HG03097 (cell line): ENCODE data around the gene SAMD4B.
"Not testable (repeated sequence)": the region's sequence is repeated elsewhere in the genome, so short reads cannot be mapped to it uniquely, and the experiment has no call there.

Experiments used
- ATAC-seq: cut with Tn5 transposase; IDR thresholded peaks from one replicate; pipeline ENCODE4 v1.9.1; 2021; ENCODE audit not compliant: unreplicated experiment, low FRiP score

The SAMD4B gene

DNA sequence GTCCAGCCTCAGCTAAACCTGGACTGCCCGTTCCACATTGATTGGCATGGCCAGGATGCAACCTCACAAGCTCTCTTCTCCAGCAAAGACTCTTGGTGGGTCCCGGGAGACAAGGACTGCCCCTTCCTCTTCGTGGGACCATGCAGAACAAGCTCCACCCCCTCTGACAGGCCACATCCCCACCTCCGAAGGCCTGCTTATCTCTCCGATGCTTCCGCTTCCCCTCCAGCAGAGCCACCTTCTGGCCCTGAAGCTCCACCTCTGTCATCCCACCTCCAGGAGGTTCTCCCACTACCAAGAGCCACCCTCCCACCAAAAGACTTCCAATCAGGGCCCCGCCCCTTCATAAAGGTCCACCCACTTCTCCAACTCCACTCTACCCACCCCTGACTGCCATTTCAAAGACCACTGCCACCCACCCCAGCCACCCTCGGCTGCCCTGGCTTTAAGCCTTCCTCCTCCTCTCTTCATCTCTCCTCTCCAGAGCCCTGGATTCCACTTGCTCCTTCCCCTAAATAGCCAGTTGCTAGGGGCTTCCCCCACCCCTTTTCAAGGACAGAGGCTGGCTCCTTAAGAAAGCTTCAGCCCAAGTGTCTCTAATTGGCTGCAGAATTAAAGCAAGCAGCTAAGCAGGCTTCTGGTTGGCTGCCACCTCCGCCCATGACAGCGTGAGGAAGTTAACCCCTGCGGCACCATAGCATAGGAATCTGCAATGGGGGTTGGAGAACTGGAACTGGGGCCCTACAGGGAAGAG, 31.5 kb upstream of the SAMD4B start:
- no peak for ATAC-seq

DNA sequence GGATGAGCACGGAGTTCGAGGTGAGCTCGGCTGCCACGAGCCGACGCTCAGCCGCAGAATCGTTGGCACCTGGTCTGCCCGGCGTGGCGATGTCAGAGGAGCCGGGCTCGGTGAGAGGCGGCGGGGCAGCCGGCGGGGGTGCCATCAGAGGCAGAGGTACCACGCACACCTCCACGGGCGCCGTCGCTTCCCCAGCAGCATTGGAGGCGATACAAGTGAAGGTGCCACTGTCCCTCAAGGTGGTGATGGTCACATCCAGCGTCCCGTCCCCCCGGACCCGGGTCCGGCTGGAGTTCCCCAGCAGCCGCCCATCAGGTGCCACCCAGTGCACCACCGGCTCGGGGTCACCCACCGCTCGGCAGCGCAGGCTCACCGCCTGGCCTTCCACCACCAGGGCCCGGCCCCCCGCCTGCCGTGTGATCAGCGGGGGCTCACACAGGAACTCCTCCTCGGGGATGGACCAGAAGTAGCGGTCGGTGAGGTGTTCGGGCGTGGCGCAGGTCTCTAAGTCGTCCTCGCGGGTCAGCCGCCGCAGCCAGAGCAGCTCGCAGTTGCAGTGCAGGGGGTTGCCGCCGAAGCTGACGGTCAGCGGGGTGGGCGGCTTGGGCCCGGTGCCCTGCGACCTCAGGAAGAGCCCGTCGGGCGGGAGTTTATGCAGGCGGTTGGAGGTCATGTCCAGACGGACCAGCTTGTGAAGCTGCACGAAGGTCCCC, 28.0 kb upstream of the SAMD4B start:
- no peak for ATAC-seq

DNA sequence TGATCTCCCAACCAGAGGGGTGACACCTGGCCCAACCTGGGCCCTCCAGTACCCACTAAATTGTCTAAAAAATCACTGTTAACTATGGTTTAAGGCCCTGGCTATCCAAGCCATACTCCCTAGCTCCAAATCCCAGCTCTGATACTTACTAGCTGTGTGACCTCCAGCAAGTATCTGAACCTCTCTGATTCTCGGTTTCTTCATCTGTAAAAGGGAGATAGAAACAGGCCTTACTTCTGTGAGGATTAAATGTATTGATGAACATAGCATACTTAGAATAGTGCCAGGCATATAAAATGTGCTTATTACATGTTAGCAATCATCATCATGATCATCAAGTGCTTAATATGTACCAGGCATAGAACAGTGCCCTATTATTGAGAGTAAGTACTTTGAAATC, 26.3 kb upstream of the SAMD4B start:
- no peak for ATAC-seq

DNA sequence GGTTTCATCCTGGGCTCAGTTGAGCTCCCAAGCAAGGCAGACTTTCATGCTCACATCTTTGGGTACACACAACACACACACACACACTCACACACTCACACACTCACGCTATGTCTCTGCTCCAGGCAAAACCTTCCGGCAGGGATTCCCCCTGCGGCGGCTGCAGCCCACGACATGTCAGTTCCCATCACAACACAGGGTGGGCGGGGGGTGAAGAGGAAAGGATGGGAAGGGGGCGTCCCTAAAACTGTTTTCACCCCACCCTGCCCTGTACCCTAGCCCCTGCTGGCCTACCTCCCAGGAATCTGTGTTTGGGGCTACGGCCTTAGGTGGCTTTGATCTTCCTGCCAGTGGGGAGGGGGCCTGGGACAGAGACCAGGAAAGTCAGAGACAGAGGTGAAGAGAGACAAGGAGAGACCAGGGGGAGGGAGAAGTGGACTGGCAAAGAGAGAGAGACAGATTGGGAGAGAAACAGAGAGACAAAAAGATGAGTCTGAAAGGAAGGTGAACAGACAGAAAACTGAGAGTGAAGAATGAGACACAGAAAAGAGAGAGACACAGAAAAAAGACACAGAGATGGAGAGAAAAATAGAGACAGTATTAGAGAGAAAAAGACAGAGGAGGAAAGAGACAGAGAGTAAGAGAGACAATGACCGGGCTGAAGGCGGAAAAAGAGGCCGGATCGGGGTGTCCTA, 25.4 kb upstream of the SAMD4B start:
- no peak for ATAC-seq

DNA sequence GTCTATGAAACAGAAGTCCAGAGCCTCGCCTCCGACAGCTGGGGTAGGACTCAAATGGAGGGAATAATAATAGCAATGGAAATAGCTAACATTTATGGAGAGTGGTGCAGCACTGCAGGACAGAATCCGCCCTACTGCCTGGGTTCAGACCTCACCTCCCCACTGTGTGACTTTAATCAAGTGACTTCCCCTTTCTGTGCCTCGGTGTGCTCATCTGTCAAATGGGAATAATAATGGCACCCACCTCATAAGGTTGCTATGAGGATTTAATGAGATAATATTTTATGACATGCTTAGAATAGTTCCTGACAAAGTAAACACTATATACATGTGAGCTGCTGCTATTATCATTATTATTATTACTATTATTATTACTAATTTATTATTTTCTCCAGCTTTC, 24.7 kb upstream of the SAMD4B start:
- ATAC-seq, result no peak

DNA sequence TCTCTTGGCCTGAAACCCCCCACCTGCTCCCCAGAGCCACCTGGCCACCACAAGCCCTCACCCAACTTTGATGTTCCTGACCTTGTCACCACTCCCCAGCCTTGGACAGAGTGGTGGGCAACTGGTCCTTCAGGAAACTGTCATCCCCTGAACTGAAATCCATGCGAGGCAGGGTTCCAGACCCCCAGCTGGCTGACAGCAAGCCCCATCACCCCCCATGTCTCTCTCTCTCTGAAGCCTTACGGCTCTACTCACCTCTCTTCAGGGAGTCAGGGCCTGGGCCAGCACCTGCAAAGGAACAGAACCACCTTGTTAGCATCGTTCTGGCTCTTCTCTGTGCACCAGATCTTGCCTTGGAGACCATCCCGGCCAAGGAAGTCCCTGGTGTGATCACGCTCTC, 24.1 kb upstream of the SAMD4B start:
- ATAC-seq, result no peak

DNA sequence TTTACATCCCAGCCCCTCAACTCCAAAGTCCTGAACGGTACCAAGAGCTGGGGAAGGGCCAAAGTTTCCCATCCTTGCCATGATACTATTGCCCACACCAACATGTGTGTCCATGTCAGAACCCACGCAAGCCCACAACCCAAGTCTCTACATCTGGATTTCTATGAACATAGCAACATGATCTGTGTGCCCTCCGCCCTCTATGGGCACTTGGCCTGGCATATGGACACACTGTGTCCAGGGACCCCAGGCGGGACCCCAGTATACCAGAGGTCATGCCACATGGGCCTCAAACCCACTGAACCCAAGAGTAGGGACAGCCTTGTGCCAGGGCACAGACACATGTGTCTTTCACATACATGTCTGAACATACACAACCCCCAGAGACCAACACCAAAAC, 23.5 kb upstream of the SAMD4B start:
- no peak for ATAC-seq

DNA sequence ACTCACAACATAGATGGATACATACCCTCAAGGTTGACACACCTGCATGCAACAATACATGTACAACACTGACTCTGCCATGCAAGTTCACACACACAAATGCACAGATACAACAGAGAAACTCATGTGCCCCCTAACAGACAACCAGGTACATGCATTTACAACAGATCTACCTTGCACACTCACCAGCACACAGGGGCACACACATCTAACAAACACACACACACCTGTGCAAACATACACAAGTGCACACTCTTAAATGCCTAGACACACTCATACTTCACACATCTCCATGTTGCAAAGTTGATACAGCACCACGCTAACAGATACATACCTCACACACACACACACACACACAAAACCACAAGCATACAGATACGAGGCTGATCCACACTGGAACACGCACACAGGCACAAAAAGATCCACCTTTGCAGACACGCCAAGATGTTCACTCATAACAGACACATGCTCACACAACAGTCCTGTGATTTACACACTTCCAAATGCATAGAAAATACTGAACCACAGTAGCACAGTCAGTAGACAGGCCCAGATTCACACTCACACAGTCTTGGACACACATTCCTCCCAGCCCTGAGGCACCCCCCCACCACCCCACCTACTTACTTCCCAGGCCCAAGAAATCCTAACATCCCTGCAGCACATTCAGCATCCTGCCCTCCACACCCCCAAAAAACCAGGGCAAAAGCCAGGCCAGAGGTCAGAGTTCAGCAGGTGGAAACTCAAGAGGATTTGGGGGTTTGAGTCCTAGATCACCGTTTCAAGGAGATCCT, 22.9 kb upstream of the SAMD4B start:
- ATAC-seq, result no peak

DNA sequence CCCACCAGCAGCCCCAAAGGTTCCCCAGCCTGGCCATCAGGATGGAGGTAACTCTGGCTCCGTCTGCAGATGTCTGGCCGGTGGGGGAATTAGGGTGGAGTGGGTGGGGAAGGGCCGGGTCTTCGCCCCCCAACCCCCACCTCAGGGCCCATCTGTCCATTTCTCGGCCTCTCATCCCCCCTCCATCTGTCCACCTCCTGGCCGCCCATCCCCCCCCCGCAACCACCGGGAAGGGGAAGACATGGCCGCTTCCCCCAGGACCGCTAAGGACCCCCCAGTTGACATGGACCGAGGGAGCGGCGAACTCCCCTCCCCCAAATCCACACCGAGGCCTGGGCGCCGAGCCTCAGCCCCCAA, 22.4 kb upstream of the SAMD4B start:
- ATAC-seq, result no peak

DNA sequence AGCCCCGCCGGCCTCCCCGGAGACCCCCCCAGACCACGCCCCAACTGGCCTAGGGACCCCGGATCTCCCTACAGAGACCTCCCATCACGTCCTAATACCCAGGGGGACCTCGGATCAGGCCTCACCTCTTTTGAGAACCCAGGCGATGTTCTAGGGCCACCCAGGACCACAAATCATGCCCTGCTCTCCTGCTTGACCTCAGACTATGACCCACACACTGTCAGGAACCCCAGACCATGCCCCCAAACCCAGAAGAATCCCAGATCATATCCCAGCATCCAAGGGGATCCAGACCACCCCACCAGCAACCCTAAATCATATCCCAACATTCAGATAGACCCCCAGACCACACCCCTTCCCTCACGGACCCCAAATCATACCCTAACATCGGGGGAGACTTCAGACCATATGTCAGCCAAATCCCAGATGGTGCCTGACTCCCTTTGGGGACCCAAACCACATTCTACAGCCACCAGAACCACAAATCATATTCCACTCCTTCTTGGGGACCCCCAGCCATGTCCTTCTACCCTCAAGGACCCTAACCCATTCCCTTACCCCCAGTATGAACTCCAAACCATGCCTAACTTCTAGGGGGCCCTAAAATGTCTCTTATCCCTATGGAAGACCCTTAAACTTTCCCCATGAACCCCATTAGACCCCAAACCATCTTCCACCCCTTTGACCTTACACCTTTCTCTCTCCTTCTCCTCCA, 20.9 kb upstream of the SAMD4B start:
- ATAC-seq, result no peak

DNA sequence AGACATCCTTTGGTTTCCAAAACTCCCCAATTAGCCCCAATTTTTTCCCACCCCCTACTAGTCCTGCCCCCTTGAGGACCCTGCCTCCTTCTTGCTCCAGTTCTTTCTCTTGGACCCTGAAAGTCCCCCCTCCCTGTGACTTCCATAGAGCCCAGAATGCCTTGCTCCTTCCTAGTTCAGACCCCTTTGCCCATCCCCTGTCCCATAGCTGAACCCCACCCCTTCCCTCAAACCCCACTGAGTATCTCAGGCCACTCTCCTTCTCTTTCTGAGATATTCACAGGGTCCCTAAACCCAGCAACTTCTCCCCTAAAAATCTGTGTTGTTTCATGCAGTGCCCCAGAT, 20.4 kb upstream of the SAMD4B start:
- ATAC-seq, result no peak

DNA sequence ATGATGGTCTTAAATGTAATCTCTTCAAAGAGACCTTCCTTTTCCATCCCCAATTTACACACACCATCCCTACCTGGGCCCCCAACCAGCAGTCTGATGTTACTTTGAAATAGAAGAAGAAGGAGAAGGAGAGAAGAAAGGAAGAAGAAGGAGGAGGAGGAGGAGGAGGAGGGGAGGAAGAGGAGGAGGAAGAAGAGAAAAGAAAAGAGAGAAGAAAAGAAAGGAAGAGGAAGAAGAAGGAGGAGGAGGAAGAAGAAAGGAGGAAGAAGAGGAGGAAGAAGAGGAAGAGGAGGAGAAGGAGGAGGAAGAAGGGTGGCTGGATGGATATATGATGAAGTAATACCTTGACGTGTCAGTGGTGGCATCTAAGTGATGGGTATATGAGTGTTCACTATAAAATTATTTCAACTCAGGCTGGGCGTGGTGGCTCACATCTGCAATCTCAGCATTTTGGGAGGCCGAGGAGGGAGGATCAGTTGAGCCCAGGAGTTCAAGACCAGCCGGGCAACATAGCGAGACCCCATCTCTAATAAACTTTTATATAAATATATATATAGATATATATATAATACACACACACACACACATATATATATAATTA, 17.9 kb upstream of the SAMD4B start:
- no peak for ATAC-seq

DNA sequence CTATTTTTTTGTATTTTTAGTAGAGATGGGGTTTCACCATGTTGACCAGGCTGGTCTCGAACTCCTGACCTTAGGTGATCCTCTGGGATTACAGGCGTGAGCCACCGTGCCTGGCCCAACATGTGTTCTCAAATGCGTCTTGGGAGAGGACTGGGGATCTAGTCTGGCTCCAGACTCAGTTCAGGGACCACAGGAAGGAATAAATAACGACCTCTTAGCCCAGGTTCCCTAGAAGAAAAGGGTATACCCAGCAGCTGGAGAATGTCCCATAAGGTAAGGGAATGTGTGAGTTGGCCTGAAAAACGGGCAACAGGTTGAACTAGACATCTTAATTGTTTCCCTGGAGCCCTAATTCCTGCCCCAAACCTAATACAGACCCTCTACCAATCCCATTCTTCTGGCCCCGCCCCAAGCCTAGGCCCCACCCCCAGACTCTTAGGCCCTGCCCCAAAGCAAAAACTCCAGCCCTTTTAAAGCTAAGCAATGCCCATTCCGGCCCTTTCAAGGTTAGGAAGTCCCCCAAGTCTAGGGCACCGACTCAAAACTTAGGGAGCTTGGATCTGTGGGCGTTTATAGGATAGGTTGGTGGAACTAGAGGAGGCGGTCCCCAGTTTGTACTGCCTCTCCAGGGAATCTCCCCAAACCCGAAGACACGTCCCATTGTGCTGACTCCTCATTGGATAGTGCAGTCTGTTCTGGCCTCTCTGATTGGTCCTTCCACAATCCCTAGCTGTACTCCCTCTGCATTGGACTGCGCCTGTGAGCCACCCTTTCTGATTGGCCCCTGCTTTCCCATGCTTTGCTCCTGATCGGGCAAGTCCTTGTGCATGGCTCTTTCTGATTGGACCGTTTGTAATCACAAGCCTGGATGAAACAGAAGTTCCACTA, 16.2 kb upstream of the SAMD4B start:
- no peak for ATAC-seq

DNA sequence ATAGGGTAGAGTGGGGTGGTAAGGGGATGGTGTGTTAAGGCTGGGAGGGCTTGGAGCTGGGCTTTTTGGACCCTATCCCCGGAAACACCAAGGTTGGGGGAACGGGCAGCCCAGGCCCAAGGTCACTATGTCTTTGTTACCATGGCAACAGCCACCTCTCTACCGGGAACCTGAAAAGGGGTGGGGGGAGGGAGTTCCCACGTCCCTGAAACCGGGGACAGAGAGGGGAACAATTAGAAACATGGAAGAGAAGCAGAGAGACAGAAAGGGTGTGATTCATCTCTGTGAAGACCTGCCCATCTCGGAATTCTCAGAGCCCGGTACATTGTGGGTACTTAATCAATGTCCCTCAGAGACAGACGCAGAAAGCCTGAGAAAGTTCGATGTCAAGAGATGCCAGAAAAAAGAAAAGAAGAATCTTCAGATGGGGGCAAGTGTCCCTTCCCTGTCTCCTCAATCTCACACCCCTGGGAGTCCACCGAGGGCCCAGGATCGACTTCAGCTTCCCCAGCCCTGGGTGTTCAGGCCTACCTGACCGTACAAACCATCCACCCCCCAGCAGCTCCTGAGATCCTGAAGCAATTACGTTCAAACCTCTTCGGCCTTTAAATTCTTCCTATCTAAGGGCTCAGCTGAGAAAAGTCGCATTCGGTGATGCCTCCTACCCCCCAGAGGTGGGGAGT, 14.7 kb upstream of the SAMD4B start:
- ATAC-seq, result no peak

DNA sequence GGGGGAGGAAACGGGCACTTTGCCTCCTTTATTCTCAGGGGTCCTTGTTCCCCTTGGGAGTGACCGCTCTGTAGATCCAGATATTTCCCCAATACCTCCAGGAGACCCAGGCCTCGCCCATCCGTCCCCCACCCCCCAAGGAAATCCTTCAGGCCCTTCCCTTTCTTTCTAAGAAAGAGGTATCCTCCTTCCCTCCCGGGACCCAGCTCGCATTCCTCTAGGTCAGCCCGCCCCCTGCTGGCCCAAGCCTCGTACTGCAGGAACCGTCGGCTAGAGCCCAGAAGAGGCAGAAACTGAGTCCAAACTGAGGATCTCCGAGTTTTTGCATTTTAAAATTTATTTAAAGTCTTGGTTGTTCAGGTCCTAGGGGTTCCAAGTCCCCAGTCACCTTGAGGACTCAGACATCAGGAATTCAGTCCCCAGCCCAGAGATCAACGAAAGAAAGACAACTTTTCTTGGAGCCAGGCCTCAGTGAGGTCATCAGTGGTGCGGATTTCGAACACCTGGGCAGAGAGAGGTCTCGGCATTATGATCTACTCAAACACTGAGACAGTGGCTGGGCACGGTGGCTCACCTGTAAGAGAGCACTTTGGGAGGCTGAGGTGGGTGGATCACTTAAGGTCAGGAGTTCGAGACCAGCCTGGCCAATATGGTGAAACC, 14.0 kb upstream of the SAMD4B start:
- no peak for ATAC-seq

DNA sequence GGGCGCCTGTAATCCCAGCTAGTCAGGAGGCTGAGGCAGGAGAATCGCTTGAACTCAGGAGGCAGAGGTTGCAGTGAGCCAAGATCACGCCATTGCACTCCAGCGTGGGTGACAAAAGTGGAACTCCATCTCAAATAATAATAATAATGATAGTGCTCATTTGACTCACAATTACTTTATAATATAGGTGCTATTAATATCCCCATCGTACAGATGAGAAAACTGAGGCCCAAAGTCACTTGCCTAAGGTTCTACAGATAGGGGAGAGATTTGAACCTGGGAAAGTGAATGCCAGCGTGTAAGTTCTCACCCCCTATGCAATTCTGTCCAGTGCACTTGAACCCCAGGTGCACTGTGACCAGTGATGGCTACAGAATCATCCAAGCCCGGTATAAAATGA, 12.3 kb upstream of the SAMD4B start:
- no peak for ATAC-seq

DNA sequence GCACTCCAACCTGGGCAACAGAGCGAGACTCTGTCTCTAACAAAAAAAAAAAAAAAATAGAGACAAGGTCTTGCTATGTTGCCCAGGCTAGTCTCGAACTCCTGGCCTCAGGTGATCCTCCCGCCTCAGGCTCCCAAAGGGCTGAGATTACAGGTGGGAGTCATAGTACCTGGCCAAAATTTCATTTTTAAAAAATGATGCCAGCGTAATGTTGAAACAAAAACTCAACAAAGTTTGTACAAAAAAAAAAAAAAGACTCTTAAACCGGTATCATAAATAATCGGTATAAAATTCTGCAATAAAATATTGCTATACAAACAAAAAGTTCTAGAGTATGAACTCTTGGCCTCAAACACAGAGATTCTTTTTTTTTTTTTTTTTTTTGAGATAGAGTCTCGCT, 9.9 kb upstream of the SAMD4B start:
- no peak for ATAC-seq

DNA sequence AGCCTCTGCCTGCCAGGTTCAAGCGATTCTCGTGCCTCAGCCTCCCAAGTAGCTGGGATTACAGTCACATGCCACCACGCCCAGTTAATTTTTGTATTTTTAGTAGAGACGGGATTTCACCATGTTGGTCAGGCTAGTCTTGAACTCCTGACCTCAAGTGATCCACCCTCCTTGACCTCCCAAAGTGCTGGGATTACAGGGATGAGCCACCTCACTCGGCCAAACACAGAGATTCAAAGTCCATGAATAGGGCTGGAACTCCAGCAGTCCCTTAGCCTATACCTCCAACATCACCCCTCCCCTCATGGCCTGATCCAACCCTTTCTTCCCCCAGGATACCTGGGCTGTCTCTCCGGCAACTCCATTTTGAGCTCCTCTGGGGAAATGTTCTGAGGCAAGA, 9.5 kb upstream of the SAMD4B start:
- ATAC-seq, result not testable (repeated sequence)
